Fibroblast of the aortic adventitia (primary cell): ENCODE measurements around the gene SPATS1. TPM values are rescaled to one million over a fixed set of nuclear protein-coding genes. Genes with fewer than 3 reads are reported as not detected.
A peak's percentile ranks its signal among the peaks of the same experiment; 100 is the strongest.
"Not testable (repeated sequence)": the region's sequence is repeated elsewhere in the genome, so short reads cannot be mapped to it uniquely, and the experiment has no call there.

Source experiments
- DNase-seq: peaks from one replicate; pipeline ENCODE4 v3.0.0-alpha.2; 2010; ENCODE audit warnings: low read depth
- H3K4me3 ChIP-seq: 2 replicates; pipeline ENCODE4 v1.5.1; 2011; ENCODE audit warnings: low read depth, mild to moderate bottlenecking, control low read depth, low read length, moderate library complexity
- CTCF ChIP-seq: IDR thresholded peaks from 2 replicates; pipeline ENCODE4 v1.5.1; 2011; ENCODE audit warnings: mild to moderate bottlenecking, low read length, control low read depth, inconsistent platforms; ENCODE audit not compliant: insufficient read depth
- total RNA-seq: library from RNA; depleted of rRNA; stranded (reverse); fragments of >200 nt; gene quantifications from 2 replicates; pipeline ENCODE4 v1.2.3, GENCODE V29; 2012; ENCODE audit warnings: low replicate concordance

Gene SPATS1
- total RNA-seq, 1 donor: not detected

GRCh38 chr6:44310241-44310640 lies 32.2 kb upstream of the SPATS1 start:
- TF ChIP-seq CTCF: no peak
- no peak for DNase-seq
- H3K4me3 ChIP-seq: no peak overlapping the region

GRCh38 chr6:44311304-44311703 lies 31.1 kb upstream of the SPATS1 start:
- no peak for DNase-seq
- no peak overlapping the region for H3K4me3 ChIP-seq
- TF ChIP-seq CTCF: no peak

GRCh38 chr6:44311767-44312166 lies 30.7 kb upstream of the SPATS1 start:
- peak overlapping the region; percentile 89 for H3K4me3 ChIP-seq

GRCh38 chr6:44312901-44313788 lies 29.3 kb upstream of the SPATS1 start, which contains the start of gene AARS2:
AARS2 (minus strand) TSS chr6:44313347; CDS start chr6:44313323, 24 bp downstream.
- peak; percentile 99 for TF ChIP-seq CTCF
- peak within 1 kb of the TSS; percentile 89 for H3K4me3 ChIP-seq
- DNase-seq: peak; percentile 87

More at GRCh38 chr6:44311767-44312166, 30.7 kb upstream of the SPATS1 start:
- DNase-seq: no peak
- no peak for TF ChIP-seq CTCF

- DNase-seq, H3K4me3 ChIP-seq: not testable (repeated sequence)
Observed at GRCh38 chr6:44314657-44315056, 27.8 kb upstream of the SPATS1 start.

GRCh38 chr6:44315516-44315915 lies 26.9 kb upstream of the SPATS1 start:
- no peak overlapping the region for H3K4me3 ChIP-seq
- DNase-seq: no peak
- no peak for TF ChIP-seq CTCF

GRCh38 chr6:44315951-44316350 lies 26.5 kb upstream of the SPATS1 start:
- H3K4me3 ChIP-seq: no peak overlapping the region
- DNase-seq: no peak
- no peak for TF ChIP-seq CTCF
